K562 (cell line): Measurements from ENCODE around the gene TSPYL6. TPM values are rescaled to one million over a fixed set of nuclear protein-coding genes. Genes with fewer than 3 reads are reported as not detected.

ENCODE experiments used
- ATAC-seq: fragments of 200-7000 bp; cut with Tn5 transposase; 3 replicates; pipeline ENCODE4 v1.9.1; 2020; ENCODE audit warnings: moderate library complexity
- BruUV-seq: library from RNA; stranded (reverse); fragments of 400-500 nt; replicated peaks from 2 replicates; lab custom pipeline; 2021; lab: Mats Ljungman, UMichigan
- CTCF ChIA-PET: fragments of 300-600 bp; formaldehyde crosslinking; extraction: SDS; loops from one replicate; lab custom pipeline; 2021; ENCODE audit warnings: low intra/inter-chr PET ratio; lab: Yijun Ruan, JAX
- POLR2A ChIA-PET: fragments of 300-600, 350-650 bp; sonication (Branson Sonifier 250); formaldehyde crosslinking; extraction: SDS; loops from one replicate; lab custom pipeline; 2021; ENCODE audit warnings: antibody characterized with exemption, inconsistent platforms; lab: Yijun Ruan, JAX
- DNase-seq, 4 experiments: peaks; one replicate each; pipeline versions ENCODE4 v3.0.0 to v3.0.0-alpha.2; 2011 to 2018; ENCODE audit warnings: low spot score in 3 of 4, mixed read lengths in 3 of 4; ENCODE audit errors: extremely low read depth in 1 of 4
- FAIRE-seq: peaks from 2 replicates; lab custom pipeline; 2011; peaks lifted over from hg19 to GRCh38; lab: Jason Lieb, UNC
- H2AFZ ChIP-seq: 2 replicates; pipeline ENCODE4 v1.6.0; 2011; ENCODE audit warnings: low read depth, low read length, control low read depth, inconsistent platforms
- H3K27ac ChIP-seq: fragments of 200-600 bp; 3 replicates; pipeline ENCODE4 v1.8.0; 2011; ENCODE audit warnings: low read depth, mild to moderate bottlenecking, control low read depth, inconsistent platforms, low read length, moderate library complexity, mixed read lengths; ENCODE audit errors: extremely low read depth
- H3K27me3 ChIP-seq, 2 experiments: fragments of 300-600 bp in 1 of 2; 2 replicates in 1 of 2; 3 replicates in 1 of 2; pipeline versions ENCODE4 v1.6.0 to v1.8.0; 2011; ENCODE audit warnings: inconsistent platforms in 2 of 2, low read length in 2 of 2, mild to moderate bottlenecking in 1 of 2, mixed read lengths in 1 of 2, moderate library complexity in 1 of 2; ENCODE audit not compliant: control insufficient read depth in 2 of 2, insufficient read depth in 2 of 2
- H3K36me3 ChIP-seq: fragments of 300-600 bp; 3 replicates; pipeline ENCODE4 v1.8.0; 2011; ENCODE audit warnings: mild to moderate bottlenecking, low read length, inconsistent platforms; ENCODE audit not compliant: control insufficient read depth, insufficient read depth
- H3K4me1 ChIP-seq, 2 experiments: fragments of 200-600 bp in 1 of 2; replicated peaks in 1 of 2; 2 replicates in 1 of 2; 3 replicates in 1 of 2; pipeline versions ENCODE4 v1.5.1 to v1.8.0; 2011; ENCODE audit warnings: inconsistent platforms in 2 of 2, low read length in 2 of 2, mild to moderate bottlenecking in 1 of 2, mixed read lengths in 1 of 2, moderate library complexity in 1 of 2; ENCODE audit not compliant: control insufficient read depth in 2 of 2, insufficient read depth in 2 of 2
- H3K4me2 ChIP-seq: 2 replicates; pipeline ENCODE4 v1.6.1; 2011; ENCODE audit warnings: low read length, control low read depth, inconsistent platforms, mixed read lengths; ENCODE audit not compliant: insufficient read depth
- H3K4me3 ChIP-seq: fragments of 200-600 bp; sonication (generic), shearing (Covaris generic); 2 replicates; pipeline ENCODE4 v1.5.1; 2016; ENCODE audit warnings: control low read depth, inconsistent platforms
- H3K79me2 ChIP-seq: fragments of 200-600 bp; 3 replicates; pipeline ENCODE4 v1.8.0; 2011; ENCODE audit warnings: low read length, inconsistent platforms; ENCODE audit not compliant: control insufficient read depth, insufficient read depth
- H3K9ac ChIP-seq, 2 experiments: 2 replicates each; pipeline versions ENCODE4 v1.6.0 to v1.6.1; 2011; ENCODE audit warnings: low read depth in 2 of 2, low read length in 2 of 2, control low read depth in 1 of 2, inconsistent platforms in 1 of 2, mild to moderate bottlenecking in 1 of 2, mixed read lengths in 1 of 2; ENCODE audit not compliant: insufficient read depth in 1 of 2
- H3K9me1 ChIP-seq: one replicate; pipeline ENCODE4 v1.6.0; 2011; ENCODE audit warnings: inconsistent platforms, mild to moderate bottlenecking, low read length, moderate library complexity; ENCODE audit not compliant: control insufficient read depth, insufficient read depth
- H3K9me3 ChIP-seq: replicated peaks from 2 replicates; pipeline ENCODE4 v1.5.1; 2011; ENCODE audit warnings: low read depth, low read length, inconsistent platforms; ENCODE audit not compliant: control insufficient read depth, insufficient read depth
- H4K20me1 ChIP-seq: replicated peaks from 2 replicates; pipeline ENCODE4 v1.6.1; 2011; ENCODE audit warnings: low read length, inconsistent platforms, mixed read lengths; ENCODE audit not compliant: control insufficient read depth, insufficient read depth
- CEBPB ChIP-seq: fragments of 450-650 bp; IDR thresholded peaks from 2 replicates; pipeline ENCODE4 v1.6.1; 2016; ENCODE audit warnings: missing genetic modification characterization, missing compliant biosample characterization
- ZNF41 ChIP-seq: fragments of 250-450 bp; sonication (Bioruptor Pico); conservative IDR thresholded peaks from 2 replicates; pipeline ENCODE4 v1.4.0; 2020; ENCODE audit warnings: mild to moderate bottlenecking
- ZNF79 ChIP-seq: fragments of 250-450 bp; sonication (Bioruptor Pico); IDR thresholded peaks from 2 replicates; pipeline ENCODE4 v1.4.0; 2020; ENCODE audit warnings: low read depth, mild to moderate bottlenecking, moderate library complexity
- WGBS: fragments of 100-300 bp; shearing (Covaris generic); methylation state at CpG from one replicate; pipeline ENCODE4 v1.1.6; 2016; ENCODE audit warnings: low coverage, mixed read lengths; ENCODE audit not compliant: insufficient coverage; ENCODE audit errors: missing lambda C conversion rate; 5-methylcytosine and 5-hydroxymethylcytosine counted together
- in situ Hi-C: fragments of 300-500 bp; cut with MboI; formaldehyde crosslinking; loops from 4 replicates; pipeline ENCODE4 v1.15.0; 2018; ENCODE audit warnings: inconsistent platforms, mixed read lengths
- intact Hi-C: fragments of 100-400 bp; cut with micrococcal nuclease; formaldehyde crosslinking; loops from 2 replicates; pipeline ENCODE4 v1.14.2; 2022
- polyA plus RNA-seq, 8 experiments: library from polyadenylated mRNA; depleted of rRNA in 4 of 8; stranded (reverse) in 5 of 8; unstranded in 3 of 8; fragments of >200 nt; fragmentation: Nextera tagmentation in 2 of 8; fragmentation: Illumina TruSeq in 1 of 8; extraction: Ambion mirVana in 2 of 8; extraction: Trizol in 1 of 8; gene quantifications; 2 replicates each; pipeline versions ENCODE4 v1.2.1 to v1.2.3, GENCODE V29; 2011 to 2014; ENCODE audit warnings: inconsistent platforms in 1 of 8, missing spikeins in 1 of 8
- total RNA-seq, 7 experiments: library from RNA; depleted of rRNA in 6 of 7; stranded (reverse); fragments of >200 nt in 6 of 7; fragmentation: Illumina TruSeq in 2 of 7; extraction: Trizol in 2 of 7; gene quantifications; 2 replicates each; pipeline versions ENCODE4 v1.2.1 to v1.2.3, GENCODE V29; 2011 to 2021; ENCODE audit warnings: low replicate concordance in 1 of 7

Gene TSPYL6
- total and polyA plus RNA-seq, 9 of the 15 experiments (the other 6 are each of a cell fraction or from before 2014, with no cell fraction given) = 1.5 to 10.1 (median 7.6) TPM

GRCh38 chr2:54261537-54261936 lies 5.5 kb upstream of the TSPYL6 start:
- ChIA-PET POLR2A (no interaction called here), CTCF (no interaction called here)
- FAIRE-seq (no peak), ATAC-seq (no peak), DNase-seq (no peak)
- Histone ChIP-seq H3K79me2 (no peaks in the 10 kb centered on the region), H4K20me1 (no peaks in the 10 kb centered on the region), H3K27ac (no peak overlapping the region), H3K36me3 (no peaks in the 10 kb centered on the region), H3K9ac (no peak overlapping the region), H3K4me3 (no peak overlapping the region), H3K9me3 (no peaks in the 10 kb centered on the region; the same call in 1 of the 2 replicates), H2AFZ (no peak overlapping the region), H3K27me3 (no peaks in the 10 kb centered on the region), H3K4me2 (no peak overlapping the region), H3K4me1 (no peaks in the 10 kb centered on the region), H3K9me1 (no peaks in the 10 kb centered on the region)
- no peak for TF ChIP-seq ZNF41
- 3% methylated on average over 2 of the region's 2 CpGs for WGBS
- BruUV-seq = no TSS peak
- in situ Hi-C loops = no loop called here
- intact Hi-C loops = no loop called here

- POLR2A ChIA-PET = interaction anchor here (0.8 kb wide), 1 partner anchor 99 kb away, joined by 4 read pairs; no protein-coding TSS in a partner anchor
- in situ Hi-C loops = no loop called here
- FAIRE-seq = no peak
These were observed 4.2 kb upstream of the TSPYL6 start for GRCh38 chr2:54260241-54260595.

More at GRCh38 chr2:54260241-54260595, 4.2 kb upstream of the TSPYL6 start:
- Histone ChIP-seq H3K9me3 (no peaks in the 10 kb centered on the region; the same call in 1 of the 2 replicates), H3K4me1 (peaks cover 0 to 8% of the 10 kb centered on the region in 2 experiments; a peak in 1 of 5 replicates), H3K4me2 (no peak overlapping the region), H2AFZ (no peak overlapping the region), H3K79me2 (peaks cover 8% of the 10 kb centered on the region), H3K27me3 (no peaks in the 10 kb centered on the region), H4K20me1 (0 out of 2 replicates have a peak, but pooled peaks cover 2% of the 10 kb centered on the region), H3K9me1 (no peaks in the 10 kb centered on the region), H3K9ac (no peak overlapping the region), H3K36me3 (no peaks in the 10 kb centered on the region), H3K4me3 (no peak overlapping the region), H3K27ac (no peak overlapping the region)
- CTCF ChIA-PET = no interaction called here
- ATAC-seq (no peak), DNase-seq (no peak)
- TF ChIP-seq ZNF79 = no peak
- peak; percentile 15; the same call in 1 of the 2 replicates for TF ChIP-seq CEBPB (tag)
- BruUV-seq = no TSS peak
- intact Hi-C loops = no loop called here
- 18% methylated on average over 2 of the region's 2 CpGs for WGBS
